ENCODE results near the gene PRSS50.

PRSS50 gene

DNA sequence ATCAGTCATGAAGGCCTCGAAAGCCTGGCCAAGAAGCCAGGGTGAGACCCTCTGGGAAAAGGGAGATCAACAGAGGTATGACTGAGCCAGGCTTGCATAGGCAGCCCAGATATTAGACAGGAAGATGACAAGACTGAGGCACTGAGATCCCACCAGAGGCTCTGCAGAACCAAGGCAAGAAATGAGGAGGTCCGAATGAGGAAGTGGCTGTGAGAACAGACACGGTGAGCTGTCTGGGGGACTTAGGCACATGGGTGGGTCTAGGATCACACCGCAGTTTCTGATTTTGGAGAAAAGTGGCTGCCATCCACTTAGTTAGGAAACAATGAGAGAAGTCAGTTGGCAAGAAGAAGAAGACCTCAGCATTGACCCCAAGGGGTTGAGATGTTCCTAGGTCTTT lies 31.5 kb upstream of the PRSS50 start:
- Histone ChIP-seq H3K14ac (ENCODE audit: low read length) (no peak overlapping the region), H3K4ac (ENCODE audit: low read length) (no peak overlapping the region), H2BK5ac (ENCODE audit: low read length) (no peak overlapping the region), H4K91ac (ENCODE audit: low read depth, low read length, poor library complexity) (no peak overlapping the region), H3K27ac (replicated peaks; ENCODE audit: low read length) (no peak overlapping the region), H3K4me3 (ENCODE audit: low read length in 2 of 2) (no peak overlapping the region), H3K18ac (ENCODE audit: low read length) (no peak overlapping the region), H3K9ac (ENCODE audit: low read depth, low read length, poor library complexity) (no peak overlapping the region), H3K9me3 (replicated peaks in 1 of 2; ENCODE audit: control insufficient read depth in 2 of 2, insufficient read depth in 1 of 2, low read depth in 1 of 2, low read length in 2 of 2) (no peaks in the 10 kb centered on the region), H3K36me3 (replicated peaks in 1 of 2; ENCODE audit: control insufficient read depth in 2 of 2, insufficient read depth in 2 of 2, low read length in 2 of 2) (no peaks in the 10 kb centered on the region), H2BK120ac (ENCODE audit: low read depth, low read length) (no peak overlapping the region), H2BK15ac (ENCODE audit: low read length) (no peak overlapping the region), H3K27me3 (ENCODE audit: control insufficient read depth in 3 of 3, insufficient read depth in 3 of 3, low read depth in 1 of 3, low read length in 3 of 3) (peaks cover 0 to 2% (median 0%) of the 10 kb centered on the region in 3 experiments), H3K23ac (ENCODE audit: low read depth, low read length, poor library complexity) (no peak overlapping the region), H4K8ac (ENCODE audit: low read depth, low read length) (no peak overlapping the region), H3K79me1 (ENCODE audit: low read depth, low read length) (peaks cover 2% of the 10 kb centered on the region), H3K4me1 (ENCODE audit: control insufficient read depth in 2 of 2, insufficient read depth in 1 of 2, low read depth in 1 of 2, low read length in 2 of 2) (no peaks in the 10 kb centered on the region), H2AK5ac (ENCODE audit: low read depth, low read length) (no peak overlapping the region), H2BK12ac (ENCODE audit: low read length) (no peak overlapping the region), H2AFZ (ENCODE audit: low read length) (no peak overlapping the region), H3K4me2 (ENCODE audit: insufficient read depth, low read length, poor library complexity, severe bottlenecking) (no peak overlapping the region)
- no peak for DNase-seq (ENCODE audit: low spot score)
- WGBS, 2 donors (ENCODE audit: extremely low coverage in 2 of 2, insufficient read length in 2 of 2, insufficient replicate concordance in 1 of 2) = no CpG with 5 or more reads among the region's 4 CpGs

DNA sequence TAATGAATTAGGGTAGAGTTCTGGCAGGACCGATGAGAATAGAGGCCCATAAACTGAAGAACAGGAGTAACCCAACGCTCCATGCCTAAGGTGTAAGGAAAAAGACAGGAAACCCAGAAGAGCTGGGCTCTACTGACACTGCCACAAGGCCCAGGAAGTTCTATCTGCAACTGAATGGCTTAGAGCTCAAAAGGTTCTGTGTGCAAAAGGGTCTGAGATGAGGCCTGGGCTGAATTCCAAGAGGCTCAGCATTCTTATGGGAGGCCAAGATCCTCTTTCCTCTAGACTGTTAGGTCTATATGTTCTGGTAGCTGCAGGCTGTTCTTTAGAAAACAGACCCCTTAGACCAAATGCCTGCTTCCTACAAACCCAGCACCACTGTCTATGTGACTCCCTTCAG lies 30.5 kb upstream of the PRSS50 start:
- Histone ChIP-seq H4K8ac (ENCODE audit: low read depth, low read length) (no peak overlapping the region), H3K79me1 (ENCODE audit: low read depth, low read length) (peaks cover 2% of the 10 kb centered on the region), H3K18ac (ENCODE audit: low read length) (no peak overlapping the region), H3K9me3 (replicated peaks in 1 of 2; ENCODE audit: control insufficient read depth in 2 of 2, insufficient read depth in 1 of 2, low read depth in 1 of 2, low read length in 2 of 2) (no peaks in the 10 kb centered on the region), H3K36me3 (replicated peaks in 1 of 2; ENCODE audit: control insufficient read depth in 2 of 2, insufficient read depth in 2 of 2, low read length in 2 of 2) (no peaks in the 10 kb centered on the region), H3K4me2 (ENCODE audit: insufficient read depth, low read length, poor library complexity, severe bottlenecking) (no peak overlapping the region), H3K4me3 (ENCODE audit: low read length in 2 of 2) (no peak overlapping the region), H3K9ac (ENCODE audit: low read depth, low read length, poor library complexity) (no peak overlapping the region), H2AFZ (ENCODE audit: low read length) (no peak overlapping the region), H3K4me1 (ENCODE audit: control insufficient read depth in 2 of 2, insufficient read depth in 1 of 2, low read depth in 1 of 2, low read length in 2 of 2) (no peaks in the 10 kb centered on the region), H3K23ac (ENCODE audit: low read depth, low read length, poor library complexity) (no peak overlapping the region), H3K27ac (replicated peaks; ENCODE audit: low read length) (no peak overlapping the region), H2BK120ac (ENCODE audit: low read depth, low read length) (no peak overlapping the region), H4K91ac (ENCODE audit: low read depth, low read length, poor library complexity) (no peak overlapping the region), H2BK12ac (ENCODE audit: low read length) (no peak overlapping the region), H3K27me3 (ENCODE audit: control insufficient read depth in 3 of 3, insufficient read depth in 3 of 3, low read depth in 1 of 3, low read length in 3 of 3) (peaks cover 0 to 2% (median 0%) of the 10 kb centered on the region in 3 experiments), H3K14ac (ENCODE audit: low read length) (no peak overlapping the region), H2BK15ac (ENCODE audit: low read length) (no peak overlapping the region), H3K4ac (ENCODE audit: low read length) (no peak overlapping the region), H2BK5ac (ENCODE audit: low read length) (no peak overlapping the region), H2AK5ac (ENCODE audit: low read depth, low read length) (no peak overlapping the region)
- WGBS, 2 donors (ENCODE audit: extremely low coverage in 2 of 2, insufficient read length in 2 of 2, insufficient replicate concordance in 1 of 2) = no CpG with 5 or more reads among the region's 2 CpGs
- no peak for DNase-seq (ENCODE audit: low spot score)

DNA sequence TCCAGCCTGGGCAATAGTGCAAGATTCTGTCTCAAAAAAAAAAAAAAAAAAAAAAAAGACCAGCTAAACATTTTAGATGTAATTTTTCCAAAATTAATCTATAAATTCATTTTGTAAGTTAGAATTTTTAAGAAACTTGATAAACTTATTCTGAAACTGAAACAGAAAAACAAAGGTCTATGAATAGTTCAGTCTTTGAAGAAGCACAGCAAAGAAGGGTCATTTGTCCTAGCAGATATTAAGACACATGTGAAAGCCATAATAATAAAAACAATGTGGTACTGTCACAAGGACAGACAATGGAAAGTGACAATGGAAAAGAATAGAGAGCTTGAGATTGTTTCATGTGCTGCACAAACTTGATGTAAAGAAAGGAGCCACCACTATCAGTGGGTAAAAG lies 29.0 kb upstream of the PRSS50 start:
- H3K9me3 ChIP-seq (replicated peaks in 1 of 2; ENCODE audit: control insufficient read depth in 2 of 2, insufficient read depth in 1 of 2, low read depth in 1 of 2, low read length in 2 of 2) = no peaks in the 10 kb centered on the region
- H3K4me1 ChIP-seq (ENCODE audit: control insufficient read depth in 2 of 2, insufficient read depth in 1 of 2, low read depth in 1 of 2, low read length in 2 of 2) = no peaks in the 10 kb centered on the region
- H3K4ac ChIP-seq (ENCODE audit: low read length) = no peak overlapping the region
- H3K4me3 ChIP-seq (ENCODE audit: low read length in 2 of 2) = no peak overlapping the region
- H2BK15ac ChIP-seq (ENCODE audit: low read length) = no peak overlapping the region
- H3K23ac ChIP-seq (ENCODE audit: low read depth, low read length, poor library complexity) = no peak overlapping the region
- no peak overlapping the region for H2BK12ac ChIP-seq (ENCODE audit: low read length)
- no peak overlapping the region for H3K18ac ChIP-seq (ENCODE audit: low read length)
- H3K14ac ChIP-seq (ENCODE audit: low read length) = no peak overlapping the region
- DNase-seq (ENCODE audit: low spot score) = no peak
- H3K27ac ChIP-seq (replicated peaks; ENCODE audit: low read length) = no peak overlapping the region
- H2AFZ ChIP-seq (ENCODE audit: low read length) = no peak overlapping the region
- no peaks in the 10 kb centered on the region for H3K27me3 ChIP-seq (ENCODE audit: control insufficient read depth in 3 of 3, insufficient read depth in 3 of 3, low read depth in 1 of 3, low read length in 3 of 3)
- no peak overlapping the region for H4K8ac ChIP-seq (ENCODE audit: low read depth, low read length)
- H3K9ac ChIP-seq (ENCODE audit: low read depth, low read length, poor library complexity) = no peak overlapping the region
- H3K4me2 ChIP-seq (ENCODE audit: insufficient read depth, low read length, poor library complexity, severe bottlenecking) = no peak overlapping the region
- H2BK5ac ChIP-seq (ENCODE audit: low read length) = no peak overlapping the region
- H4K91ac ChIP-seq (ENCODE audit: low read depth, low read length, poor library complexity) = no peak overlapping the region
- H3K79me1 ChIP-seq (ENCODE audit: low read depth, low read length) = peaks cover 2% of the 10 kb centered on the region
- no peaks in the 10 kb centered on the region for H3K36me3 ChIP-seq (replicated peaks in 1 of 2; ENCODE audit: control insufficient read depth in 2 of 2, insufficient read depth in 2 of 2, low read length in 2 of 2)
- no peak overlapping the region for H2AK5ac ChIP-seq (ENCODE audit: low read depth, low read length)
- H2BK120ac ChIP-seq (ENCODE audit: low read depth, low read length) = no peak overlapping the region

DNA sequence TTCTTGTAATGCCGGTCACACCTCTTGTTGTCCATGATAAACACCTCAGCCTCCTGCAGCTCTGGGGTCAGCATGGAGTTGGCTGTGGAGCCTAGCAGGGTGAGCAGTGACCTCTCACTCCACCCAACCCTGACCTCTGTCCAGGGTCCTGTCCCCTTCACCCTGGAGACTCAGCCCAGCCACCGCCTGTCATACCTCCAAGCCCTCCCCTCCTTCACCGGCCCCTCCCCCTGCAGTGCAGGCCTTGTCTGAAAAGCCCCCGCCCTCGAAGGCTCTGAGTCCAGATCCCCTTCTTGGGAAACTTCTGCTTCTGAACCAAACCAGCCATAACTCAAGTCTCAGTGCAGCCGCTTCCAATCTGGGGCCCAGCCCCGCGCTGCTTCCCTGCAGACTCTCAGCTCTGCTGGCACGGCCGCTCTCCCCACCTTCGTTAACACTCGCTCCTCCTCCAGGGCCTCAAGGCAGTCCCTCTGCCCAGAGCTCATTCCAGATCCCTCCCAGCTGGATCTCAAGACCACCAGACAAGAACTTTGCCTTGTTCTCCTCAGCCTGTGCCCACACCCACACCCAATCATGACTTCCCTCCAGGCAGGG lies 25.4 kb upstream of the PRSS50 start:
- no peaks in the 10 kb centered on the region for H3K4me1 ChIP-seq (ENCODE audit: control insufficient read depth in 2 of 2, insufficient read depth in 1 of 2, low read depth in 1 of 2, low read length in 2 of 2)

More for the DNA sequence above, 25.4 kb upstream of the PRSS50 start:
- Histone ChIP-seq H3K4me2 (ENCODE audit: insufficient read depth, low read length, poor library complexity, severe bottlenecking) (no peak overlapping the region), H2BK15ac (ENCODE audit: low read length) (no peak overlapping the region), H3K27me3 (ENCODE audit: control insufficient read depth in 3 of 3, insufficient read depth in 3 of 3, low read depth in 1 of 3, low read length in 3 of 3) (no peaks in the 10 kb centered on the region), H3K9ac (ENCODE audit: low read depth, low read length, poor library complexity) (no peak overlapping the region), H3K18ac (ENCODE audit: low read length) (no peak overlapping the region), H3K36me3 (replicated peaks in 1 of 2; ENCODE audit: control insufficient read depth in 2 of 2, insufficient read depth in 2 of 2, low read length in 2 of 2) (no peaks in the 10 kb centered on the region), H3K79me1 (ENCODE audit: low read depth, low read length) (no peaks in the 10 kb centered on the region), H3K14ac (ENCODE audit: low read length) (no peak overlapping the region), H2BK12ac (ENCODE audit: low read length) (no peak overlapping the region), H3K23ac (ENCODE audit: low read depth, low read length, poor library complexity) (no peak overlapping the region), H2BK120ac (ENCODE audit: low read depth, low read length) (no peak overlapping the region), H3K4ac (ENCODE audit: low read length) (no peak overlapping the region), H3K9me3 (replicated peaks in 1 of 2; ENCODE audit: control insufficient read depth in 2 of 2, insufficient read depth in 1 of 2, low read depth in 1 of 2, low read length in 2 of 2) (no peaks in the 10 kb centered on the region), H2AFZ (ENCODE audit: low read length) (no peak overlapping the region), H4K8ac (ENCODE audit: low read depth, low read length) (no peak overlapping the region), H2AK5ac (ENCODE audit: low read depth, low read length) (no peak overlapping the region), H3K4me3 (ENCODE audit: low read length in 2 of 2) (no peak overlapping the region), H3K27ac (replicated peaks; ENCODE audit: low read length) (no peak overlapping the region), H2BK5ac (ENCODE audit: low read length) (no peak overlapping the region), H4K91ac (ENCODE audit: low read depth, low read length, poor library complexity) (no peak overlapping the region)
- no peak for DNase-seq (ENCODE audit: low spot score)
- no CpG with 5 or more reads among the region's 12 CpGs for WGBS, 2 donors (ENCODE audit: extremely low coverage in 2 of 2, insufficient read length in 2 of 2, insufficient replicate concordance in 1 of 2)
